HG03135 (cell line): Measurements from ENCODE around the gene COQ9.

Experiments
- ATAC-seq: cut with Tn5 transposase; IDR thresholded peaks from one replicate; pipeline ENCODE4 v1.9.1; 2021; ENCODE audit warnings: mild to moderate bottlenecking, moderate library complexity; ENCODE audit not compliant: unreplicated experiment

Gene COQ9

GRCh38 chr16:57509231-57509923 lies 62.1 kb downstream of the COQ9 start:
- no peak for ATAC-seq

- ATAC-seq = no peak
These were observed 63.0 kb downstream of the COQ9 start for GRCh38 chr16:57510016-57510871.
